Neural cell (in vitro differentiated cells): ENCODE results near the gene ZMYND11. TPM values are rescaled to one million over a fixed set of nuclear protein-coding genes. Genes with fewer than 3 reads are reported as not detected.

Experiments used
- H2AFZ ChIP-seq: fragments of 200-600, 300-800 bp; sonication (generic), shearing (Covaris generic); 2 replicates; pipeline ENCODE4 v1.6.0; 2014; ENCODE audit warnings: low read depth, mild to moderate bottlenecking, antibody characterized with exemption, low read length, moderate library complexity
- H3F3A ChIP-seq: fragments of 200-600 bp; shearing (Covaris generic); 2 replicates; pipeline ENCODE4 v1.6.1; 2016; ENCODE audit warnings: mild to moderate bottlenecking, moderate library complexity, mixed read lengths, antibody characterized with exemption, low read length; ENCODE audit not compliant: insufficient read depth, poor library complexity, severe bottlenecking
- H3K27ac ChIP-seq: fragments of 200-600, 300-800 bp; sonication (generic), shearing (Covaris generic); 2 replicates; pipeline ENCODE4 v1.5.1; 2014; ENCODE audit warnings: mild to moderate bottlenecking, low read length, moderate library complexity
- H3K27me3 ChIP-seq: fragments of 300-800, 200-600 bp; sonication (generic), shearing (Covaris generic); 2 replicates; pipeline ENCODE4 v1.6.0; 2014; ENCODE audit warnings: mild to moderate bottlenecking, low read depth, low read length, moderate library complexity; ENCODE audit not compliant: insufficient read depth
- H3K36me3 ChIP-seq: fragments of 300-800, 200-600 bp; sonication (generic), shearing (Covaris generic); 2 replicates; pipeline ENCODE4 v1.5.1; 2014; ENCODE audit warnings: mild to moderate bottlenecking, antibody characterized with exemption, low read length, moderate library complexity; ENCODE audit not compliant: insufficient read depth
- H3K4me2 ChIP-seq: fragments of 300-800, 200-600 bp; sonication (generic), shearing (Covaris generic); 2 replicates; pipeline ENCODE4 v1.6.0; 2014; ENCODE audit warnings: mild to moderate bottlenecking, low read length
- H3K4me3 ChIP-seq: fragments of 300-800, 200-600 bp; sonication (generic), shearing (Covaris generic); 2 replicates; pipeline ENCODE4 v1.5.1; 2014; ENCODE audit warnings: mild to moderate bottlenecking, low read length, moderate library complexity
- H3K79me2 ChIP-seq: fragments of 200-600 bp; shearing (Covaris generic); replicated peaks from 2 replicates; pipeline ENCODE4 v1.6.0; 2014; ENCODE audit warnings: mild to moderate bottlenecking, low read length, moderate library complexity; ENCODE audit not compliant: insufficient read depth
- H3K9ac ChIP-seq: fragments of 300-800, 200-600 bp; sonication (generic), shearing (Covaris generic); 2 replicates; pipeline ENCODE4 v1.6.1; 2016; ENCODE audit warnings: mild to moderate bottlenecking, low read length, mixed read lengths
- H3K9me2 ChIP-seq: fragments of 200-600 bp; shearing (Covaris generic); 2 replicates; pipeline ENCODE4 v1.6.1; 2016; ENCODE audit warnings: mild to moderate bottlenecking, low read length, mixed read lengths; ENCODE audit not compliant: insufficient read depth
- H3K9me3 ChIP-seq: fragments of 200-600, 300-800 bp; sonication (generic), shearing (Covaris generic); 2 replicates; pipeline ENCODE4 v1.6.1; 2016; ENCODE audit warnings: mild to moderate bottlenecking, mixed run types, low read length, moderate library complexity, mixed read lengths
- H4K20me1 ChIP-seq: fragments of 200-600 bp; shearing (Covaris generic); 2 replicates; pipeline ENCODE4 v1.6.1; 2016; ENCODE audit warnings: mild to moderate bottlenecking, mixed run types; ENCODE audit not compliant: insufficient read depth
- EP300 ChIP-seq: fragments of 450-650 bp; conservative IDR thresholded peaks from 2 replicates; pipeline ENCODE4 v1.6.1; 2014; ENCODE audit warnings: antibody characterized with exemption, mild to moderate bottlenecking, moderate library complexity; ENCODE audit not compliant: poor library complexity, severe bottlenecking
- EZH2 ChIP-seq: fragments of 200-600, 300-800 bp; shearing (Covaris generic), sonication (generic); IDR thresholded peaks from 2 replicates; pipeline ENCODE4 v1.6.1; 2014; ENCODE audit warnings: antibody characterized with exemption, low read length, borderline replicate concordance, mild to moderate bottlenecking; ENCODE audit not compliant: insufficient read depth, poor library complexity, severe bottlenecking
- MXI1 ChIP-seq: fragments of 450-650 bp; conservative IDR thresholded peaks from 2 replicates; pipeline ENCODE4 v1.6.1; 2014; ENCODE audit warnings: antibody characterized with exemption, mild to moderate bottlenecking; ENCODE audit not compliant: poor library complexity, severe bottlenecking
- POLR2AphosphoS5 ChIP-seq: IDR thresholded peaks from 2 replicates; pipeline ENCODE4 v1.6.1; 2012
- RAD21 ChIP-seq: fragments of 450-650 bp; conservative IDR thresholded peaks from 2 replicates; pipeline ENCODE4 v1.6.1; 2014; ENCODE audit warnings: antibody characterized with exemption, mild to moderate bottlenecking, moderate library complexity
- SMC3 ChIP-seq: fragments of 450-650 bp; conservative IDR thresholded peaks from 2 replicates; pipeline ENCODE4 v1.6.1; 2014; ENCODE audit warnings: antibody characterized with exemption, mild to moderate bottlenecking, moderate library complexity; ENCODE audit not compliant: poor library complexity
- TAF1 ChIP-seq: IDR thresholded peaks from 2 replicates; pipeline ENCODE4 v1.6.1; 2012; ENCODE audit warnings: low read depth
- polyA plus RNA-seq: library from polyadenylated mRNA; depleted of rRNA; stranded (reverse); fragments of >200 nt; gene quantifications from 2 replicates; pipeline ENCODE4 v1.2.3, GENCODE V29; 2014
- TF ChIP-seq, protein P1 (sequence below): fragments of 450-650 bp; IDR thresholded peaks from 2 replicates; pipeline ENCODE4 v1.5.1; 2014; ENCODE audit warnings: antibody characterized with exemption, mild to moderate bottlenecking, moderate library complexity; ENCODE audit not compliant: poor library complexity, severe bottlenecking
- TF ChIP-seq, protein P2 (sequence below): IDR thresholded peaks from 2 replicates; pipeline ENCODE4 v1.6.1; 2012; ENCODE audit warnings: borderline replicate concordance

ZMYND11 gene
- polyA plus RNA-seq, 1 donor from 2014 or later, result 122 TPM

DNA sequence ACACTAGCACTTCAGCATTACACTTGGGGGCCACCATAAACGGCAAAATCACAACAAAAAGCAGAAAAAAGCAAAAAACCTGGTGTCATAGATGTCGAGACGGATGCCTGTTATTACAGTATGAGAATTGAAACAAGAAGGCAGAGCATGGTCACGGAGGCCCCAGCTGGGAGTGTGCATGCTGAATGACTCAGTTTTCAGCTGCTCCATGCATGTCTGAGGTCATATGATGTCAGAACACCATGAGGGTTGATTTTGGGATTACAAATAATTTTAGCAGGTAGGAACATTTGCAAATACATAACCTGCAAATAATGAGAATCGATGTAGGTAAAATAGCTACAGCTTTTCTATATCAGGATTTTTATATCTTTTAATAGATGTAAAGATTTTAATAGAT, 19.1 kb downstream of the ZMYND11 start:
- Histone ChIP-seq H3K27ac (no peak overlapping the region), H3K9ac (no peak overlapping the region), H3K79me2 (peaks cover 59% of the 10 kb centered on the region), H3K4me3 (no peak overlapping the region), H4K20me1 (no peaks in the 10 kb centered on the region), H3K9me2 (no peaks in the 10 kb centered on the region), H2AFZ (no peak overlapping the region), H3K36me3 (no peaks in the 10 kb centered on the region), H3K4me2 (no peak overlapping the region), H3K9me3 (no peaks in the 10 kb centered on the region), H3K27me3 (no peaks in the 10 kb centered on the region), H3F3A (no peaks in the 10 kb centered on the region)
- no peak for TF ChIP-seq RAD21
- TF ChIP-seq, protein P1, sequence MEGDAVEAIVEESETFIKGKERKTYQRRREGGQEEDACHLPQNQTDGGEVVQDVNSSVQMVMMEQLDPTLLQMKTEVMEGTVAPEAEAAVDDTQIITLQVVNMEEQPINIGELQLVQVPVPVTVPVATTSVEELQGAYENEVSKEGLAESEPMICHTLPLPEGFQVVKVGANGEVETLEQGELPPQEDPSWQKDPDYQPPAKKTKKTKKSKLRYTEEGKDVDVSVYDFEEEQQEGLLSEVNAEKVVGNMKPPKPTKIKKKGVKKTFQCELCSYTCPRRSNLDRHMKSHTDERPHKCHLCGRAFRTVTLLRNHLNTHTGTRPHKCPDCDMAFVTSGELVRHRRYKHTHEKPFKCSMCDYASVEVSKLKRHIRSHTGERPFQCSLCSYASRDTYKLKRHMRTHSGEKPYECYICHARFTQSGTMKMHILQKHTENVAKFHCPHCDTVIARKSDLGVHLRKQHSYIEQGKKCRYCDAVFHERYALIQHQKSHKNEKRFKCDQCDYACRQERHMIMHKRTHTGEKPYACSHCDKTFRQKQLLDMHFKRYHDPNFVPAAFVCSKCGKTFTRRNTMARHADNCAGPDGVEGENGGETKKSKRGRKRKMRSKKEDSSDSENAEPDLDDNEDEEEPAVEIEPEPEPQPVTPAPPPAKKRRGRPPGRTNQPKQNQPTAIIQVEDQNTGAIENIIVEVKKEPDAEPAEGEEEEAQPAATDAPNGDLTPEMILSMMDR, result no peak
- TF ChIP-seq SMC3, result no peak
- TF ChIP-seq, protein P2, sequence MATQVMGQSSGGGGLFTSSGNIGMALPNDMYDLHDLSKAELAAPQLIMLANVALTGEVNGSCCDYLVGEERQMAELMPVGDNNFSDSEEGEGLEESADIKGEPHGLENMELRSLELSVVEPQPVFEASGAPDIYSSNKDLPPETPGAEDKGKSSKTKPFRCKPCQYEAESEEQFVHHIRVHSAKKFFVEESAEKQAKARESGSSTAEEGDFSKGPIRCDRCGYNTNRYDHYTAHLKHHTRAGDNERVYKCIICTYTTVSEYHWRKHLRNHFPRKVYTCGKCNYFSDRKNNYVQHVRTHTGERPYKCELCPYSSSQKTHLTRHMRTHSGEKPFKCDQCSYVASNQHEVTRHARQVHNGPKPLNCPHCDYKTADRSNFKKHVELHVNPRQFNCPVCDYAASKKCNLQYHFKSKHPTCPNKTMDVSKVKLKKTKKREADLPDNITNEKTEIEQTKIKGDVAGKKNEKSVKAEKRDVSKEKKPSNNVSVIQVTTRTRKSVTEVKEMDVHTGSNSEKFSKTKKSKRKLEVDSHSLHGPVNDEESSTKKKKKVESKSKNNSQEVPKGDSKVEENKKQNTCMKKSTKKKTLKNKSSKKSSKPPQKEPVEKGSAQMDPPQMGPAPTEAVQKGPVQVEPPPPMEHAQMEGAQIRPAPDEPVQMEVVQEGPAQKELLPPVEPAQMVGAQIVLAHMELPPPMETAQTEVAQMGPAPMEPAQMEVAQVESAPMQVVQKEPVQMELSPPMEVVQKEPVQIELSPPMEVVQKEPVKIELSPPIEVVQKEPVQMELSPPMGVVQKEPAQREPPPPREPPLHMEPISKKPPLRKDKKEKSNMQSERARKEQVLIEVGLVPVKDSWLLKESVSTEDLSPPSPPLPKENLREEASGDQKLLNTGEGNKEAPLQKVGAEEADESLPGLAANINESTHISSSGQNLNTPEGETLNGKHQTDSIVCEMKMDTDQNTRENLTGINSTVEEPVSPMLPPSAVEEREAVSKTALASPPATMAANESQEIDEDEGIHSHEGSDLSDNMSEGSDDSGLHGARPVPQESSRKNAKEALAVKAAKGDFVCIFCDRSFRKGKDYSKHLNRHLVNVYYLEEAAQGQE, result no peak
- no peak for TF ChIP-seq POLR2AphosphoS5
- no peak for TF ChIP-seq EZH2

DNA sequence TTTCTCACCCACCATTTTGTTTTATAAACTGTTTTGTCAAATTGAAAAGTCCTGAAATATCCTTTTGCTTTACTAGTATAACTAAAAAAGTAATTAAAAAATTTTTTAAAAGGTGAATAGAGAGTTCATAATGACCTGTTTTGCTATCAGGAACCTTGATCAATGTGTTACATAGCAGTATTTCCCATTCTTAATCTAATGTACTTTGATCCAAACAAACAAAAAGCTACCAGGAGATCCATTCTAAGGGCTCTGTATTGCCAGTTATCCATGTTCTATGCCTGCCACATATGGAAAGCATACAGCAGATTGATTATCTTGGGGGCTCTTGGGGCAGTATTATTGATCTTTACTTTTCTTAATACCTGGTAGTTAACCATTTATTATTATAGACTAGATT, 32.1 kb downstream of the ZMYND11 start:
- H3K27ac ChIP-seq, result no peak overlapping the region
- no peaks in the 10 kb centered on the region for H3F3A ChIP-seq
- H3K27me3 ChIP-seq, result no peaks in the 10 kb centered on the region
- no peaks in the 10 kb centered on the region for H4K20me1 ChIP-seq
- no peak overlapping the region for H3K4me3 ChIP-seq
- peaks cover 54% of the 10 kb centered on the region for H3K79me2 ChIP-seq
- H3K9ac ChIP-seq, result no peak overlapping the region
- no peak overlapping the region for H2AFZ ChIP-seq
- TF ChIP-seq MXI1 (no peak), RAD21 (no peak), EP300 (no peak), EZH2 (no peak), TAF1 (no peak), POLR2AphosphoS5 (no peak), SMC3 (no peak)
- TF ChIP-seq, protein P2, result no peak
- TF ChIP-seq, protein P1, result no peak
- H3K36me3 ChIP-seq, result peaks cover 4% of the 10 kb centered on the region
- H3K9me3 ChIP-seq, result peaks cover 4% of the 10 kb centered on the region
- H3K9me2 ChIP-seq, result no peaks in the 10 kb centered on the region
- H3K4me2 ChIP-seq, result no peak overlapping the region
